CD14-positive monocyte (primary cell): ENCODE measurements around the gene TMEM140. TPM values are rescaled to one million over a fixed set of nuclear protein-coding genes. Genes with fewer than 3 reads are reported as not detected.

Experiments used
- DNase-seq, 3 donors: peaks; one replicate each; pipeline ENCODE4 v3.0.0-alpha.2; 2011 to 2022
- H2AFZ ChIP-seq: 2 replicates; pipeline ENCODE4 v1.6.0; 2012; ENCODE audit warnings: mild to moderate bottlenecking, low read depth, low read length, inconsistent platforms; ENCODE audit not compliant: insufficient read depth, poor library complexity, severe bottlenecking
- H3K27ac ChIP-seq, 2 donors: 1 replicate in 1 of 2; 2 replicates in 1 of 2; pipeline ENCODE4 v1.5.1; 2012 to 2013; ENCODE audit warnings: low read length in 2 of 2, control low read depth in 1 of 2, inconsistent platforms in 1 of 2, low read depth in 1 of 2, mild to moderate bottlenecking in 1 of 2
- H3K27me3 ChIP-seq, 2 donors: one replicate each; pipeline versions ENCODE4 v1.6.0 to v1.6.1; 2011 to 2013; ENCODE audit warnings: low read length in 2 of 2; ENCODE audit not compliant: control insufficient read depth in 2 of 2, insufficient read depth in 2 of 2
- H3K36me3 ChIP-seq, 2 donors: replicated peaks in 1 of 2; 1 replicate in 1 of 2; 2 replicates in 1 of 2; pipeline versions ENCODE4 v1.5.1 to v1.6.1; 2012 to 2013; ENCODE audit warnings: low read length in 2 of 2, control low read depth in 1 of 2, inconsistent platforms in 1 of 2, mild to moderate bottlenecking in 1 of 2; ENCODE audit not compliant: insufficient read depth in 2 of 2, control insufficient read depth in 1 of 2
- H3K4me1 ChIP-seq, 2 donors: 1 replicate in 1 of 2; 2 replicates in 1 of 2; pipeline versions ENCODE4 v1.5.1 to v1.6.1; 2012 to 2013; ENCODE audit warnings: low read length in 2 of 2, control low read depth in 1 of 2, inconsistent platforms in 1 of 2, mild to moderate bottlenecking in 1 of 2, moderate library complexity in 1 of 2; ENCODE audit not compliant: insufficient read depth in 2 of 2, control insufficient read depth in 1 of 2
- H3K4me2 ChIP-seq: replicated peaks from 2 replicates; pipeline ENCODE3; 2012; ENCODE audit warnings: low read length, moderate library complexity, mild to moderate bottlenecking; ENCODE audit not compliant: poor library complexity, severe bottlenecking; ENCODE audit errors: extremely low read depth
- H3K4me3 ChIP-seq, 3 experiments: fragments of 200-600 bp in 1 of 3; sonication (generic) in 1 of 3; replicated peaks in 1 of 3; 1 replicate in 2 of 3; 2 replicates in 1 of 3; pipeline ENCODE4 v1.5.1; 2011 to 2013; ENCODE audit warnings: low read length in 3 of 3, mild to moderate bottlenecking in 3 of 3, control low read depth in 2 of 3, low read depth in 2 of 3, inconsistent platforms in 1 of 3, moderate library complexity in 1 of 3
- H3K79me2 ChIP-seq: 2 replicates; pipeline ENCODE4 v1.6.0; 2012; ENCODE audit warnings: mild to moderate bottlenecking, control low read depth, inconsistent platforms, low read length, moderate library complexity; ENCODE audit not compliant: insufficient read depth
- H3K9ac ChIP-seq: 2 replicates; pipeline ENCODE4 v1.6.0; 2017; ENCODE audit warnings: low read length, mild to moderate bottlenecking; ENCODE audit not compliant: insufficient read depth, poor library complexity, severe bottlenecking
- H3K9me3 ChIP-seq, 2 donors: replicated peaks in 1 of 2; 1 replicate in 1 of 2; 2 replicates in 1 of 2; pipeline versions ENCODE4 v1.5.1 to v1.6.1; 2012 to 2013; ENCODE audit warnings: low read length in 2 of 2, control low read depth in 1 of 2; ENCODE audit not compliant: control insufficient read depth in 1 of 2, insufficient read depth in 1 of 2
- H4K20me1 ChIP-seq: 2 replicates; pipeline ENCODE4 v1.6.0; 2012; ENCODE audit warnings: mild to moderate bottlenecking, low read length, control low read depth, moderate library complexity; ENCODE audit not compliant: insufficient read depth
- H3K27ac Mint-ChIP-seq, 7 donors: one replicate each; pipeline ENCODE4 v1.8.0; 2020; ENCODE audit warnings: mild to moderate bottlenecking in 7 of 7, mixed read lengths in 7 of 7, moderate library complexity in 6 of 7, inconsistent platforms in 2 of 7
- H3K27me3 Mint-ChIP-seq, 3 donors: one replicate each; pipeline ENCODE4 v1.8.0; 2021 to 2022; ENCODE audit warnings: low read depth in 3 of 3, mild to moderate bottlenecking in 3 of 3, mixed read lengths in 3 of 3, moderate library complexity in 3 of 3, inconsistent platforms in 1 of 3
- H3K36me3 Mint-ChIP-seq, 2 donors: one replicate each; pipeline ENCODE4 v1.8.0; 2020; ENCODE audit warnings: mixed read lengths in 2 of 2, inconsistent platforms in 1 of 2, mild to moderate bottlenecking in 1 of 2
- H3K4me1 Mint-ChIP-seq: one replicate; pipeline ENCODE4 v1.8.0; 2020; ENCODE audit warnings: mild to moderate bottlenecking, mixed read lengths
- H3K4me3 Mint-ChIP-seq, 2 donors: one replicate each; pipeline ENCODE4 v1.8.0; 2020; ENCODE audit warnings: mild to moderate bottlenecking in 2 of 2, mixed read lengths in 2 of 2, moderate library complexity in 1 of 2
- H3K9me3 Mint-ChIP-seq, 7 donors: one replicate each; pipeline ENCODE4 v1.8.0; 2020 to 2022; ENCODE audit warnings: mixed read lengths in 7 of 7, mild to moderate bottlenecking in 6 of 7, moderate library complexity in 6 of 7, inconsistent platforms in 2 of 7
- CTCF ChIP-seq: fragments of 200-600 bp; IDR thresholded peaks from one replicate; pipeline ENCODE4 v1.8.0; 2022; ENCODE audit warnings: antibody characterized with exemption, mild to moderate bottlenecking
- WGBS: methylation state at CpG from one replicate; pipeline ENCODE4 v1.1.5; 2013; ENCODE audit warnings: missing lambda C conversion rate; ENCODE audit not compliant: insufficient coverage; 5-methylcytosine and 5-hydroxymethylcytosine counted together
- intact Hi-C, 2 donors: fragments of 100-400 bp; cut with micrococcal nuclease; formaldehyde crosslinking; loops; one replicate each; pipeline versions ENCODE4 v1.15.0 to v1.15.1; 2023
- polyA plus RNA-seq, 3 donors: library from polyadenylated mRNA; depleted of rRNA in 1 of 3; unstranded in 2 of 3; stranded (reverse) in 1 of 3; fragments of 300-500 nt in 2 of 3; fragments of >200 nt in 1 of 3; fragmentation: Illumina TruSeq in 2 of 3; gene quantifications; 1 replicate in 2 of 3; 2 replicates in 1 of 3; pipeline ENCODE4 v1.2.3, GENCODE V29; 2012 to 2021

TMEM140 gene
- polyA plus RNA-seq, 3 donors: 2.9 to 14.7 (median 10.6) TPM

DNA sequence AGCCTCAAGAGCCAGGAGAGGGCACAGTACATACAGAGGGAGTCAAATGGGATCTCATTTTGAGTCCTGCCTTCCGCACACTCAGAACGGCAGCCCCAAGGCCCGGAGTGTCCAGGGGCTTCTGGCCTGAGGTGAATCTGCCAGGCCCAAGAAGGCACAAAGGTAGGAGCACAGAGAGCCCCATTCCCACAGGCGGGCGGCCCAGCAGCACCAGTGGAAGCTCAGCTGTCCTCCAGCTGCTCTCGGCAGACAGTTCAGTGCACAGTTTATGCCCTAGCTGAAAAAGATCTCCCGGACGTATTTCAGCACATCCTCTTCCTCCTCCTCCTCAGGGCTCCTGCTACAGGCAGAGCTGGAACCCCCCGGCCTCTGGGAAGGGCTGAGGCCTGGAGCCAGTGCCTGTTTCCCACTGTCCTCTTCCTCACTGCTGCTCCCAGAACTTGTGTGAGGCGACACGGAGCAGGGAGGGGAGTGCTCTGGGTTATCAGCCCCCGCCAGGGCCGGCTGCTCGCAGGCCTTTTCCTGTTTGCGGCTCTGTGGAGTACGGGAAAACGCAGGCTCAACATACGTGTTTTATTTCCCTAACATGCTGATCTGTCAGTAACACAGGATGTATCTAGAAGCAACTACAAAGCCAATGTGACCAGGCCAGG lies 18.6 kb downstream of the TMEM140 start:
- Histone ChIP-seq H3K9ac (no peak overlapping the region), H3K36me3 (peaks cover 33 to 48% of the 10 kb centered on the region in 2 donors), H3K27ac (peak overlapping the region in 1 of 2 donors; percentile 87), H2AFZ (no peak overlapping the region), H3K79me2 (peaks cover 72% of the 10 kb centered on the region), H3K27me3 (no peaks in the 10 kb centered on the region), H3K9me3 (no peaks in the 10 kb centered on the region), H3K4me1 (peaks cover 53 to 75% of the 10 kb centered on the region in 2 donors), H4K20me1 (peaks cover 51% of the 10 kb centered on the region), H3K4me2 (peak overlapping the region; percentile 93), H3K4me3 (peak overlapping the region in 1 of 3 experiments; percentile 42)
- intact Hi-C loops: loop anchor here in 1 of 2 donors (5.0 to 10.0 kb wide), 2 partner anchors 52 to 179 kb away; partner anchors contain the start of gene AGBL3
- peak overlapping the region; percentile 35 to 98 (median 68) for H3K27ac Mint-ChIP-seq
- H3K4me1 Mint-ChIP-seq: peaks cover 66% of the 10 kb centered on the region
- H3K4me3 Mint-ChIP-seq: peak overlapping the region; percentile 31 to 71
- TF ChIP-seq CTCF: no peak
- DNase-seq: no peak
- H3K36me3 Mint-ChIP-seq: peaks cover 57% of the 10 kb centered on the region in 2 donors
- peaks cover 0 to 5% (median 4%) of the 10 kb centered on the region in 7 donors for H3K9me3 Mint-ChIP-seq
- peaks cover 0 to 2% (median 0%) of the 10 kb centered on the region in 3 donors for H3K27me3 Mint-ChIP-seq
- 26% methylated on average over 16 of the region's 18 CpGs for WGBS

- peaks cover 65% of the 10 kb centered on the region for H3K4me1 Mint-ChIP-seq
- H3K9me3 Mint-ChIP-seq: peaks cover 0 to 4% (median 1%) of the 10 kb centered on the region in 7 donors
- Histone ChIP-seq H2AFZ (no peak overlapping the region), H3K4me2 (peak overlapping the region; percentile 93), H3K4me3 (peak overlapping the region in 1 of 3 experiments; percentile 42), H3K27ac (peak overlapping the region; percentile 61 to 87), H3K27me3 (no peaks in the 10 kb centered on the region), H3K4me1 (peaks cover 51 to 74% of the 10 kb centered on the region in 2 donors), H3K9me3 (no peaks in the 10 kb centered on the region), H3K79me2 (peaks cover 62% of the 10 kb centered on the region), H3K9ac (peak overlapping the region; percentile 48), H4K20me1 (peaks cover 43% of the 10 kb centered on the region), H3K36me3 (peaks cover 33 to 42% of the 10 kb centered on the region in 2 donors)
- WGBS: 67% methylated on average over 6 of the region's 12 CpGs
- intact Hi-C loops: loop anchor here in 1 of 2 donors (5.0 to 10.0 kb wide), 2 partner anchors 53 to 180 kb away; partner anchors contain the start of gene AGBL3
- DNase-seq: peak in 2 of 3 donors; percentile 35 to 48
- peaks cover 0 to 2% (median 1%) of the 10 kb centered on the region in 3 donors for H3K27me3 Mint-ChIP-seq
- peaks cover 54 to 55% of the 10 kb centered on the region in 2 donors for H3K36me3 Mint-ChIP-seq
- H3K27ac Mint-ChIP-seq: peak overlapping the region; percentile 53 to 98 (median 88)
- TF ChIP-seq CTCF: no peak
- peak overlapping the region in 1 of 2 donors; percentile 90 for H3K4me3 Mint-ChIP-seq
These were observed 19.6 kb downstream of the TMEM140 start for GRCh38 chr7:135167365-135167917.
